GM10248 (cell line): ENCODE data around the gene NUMA1.

ENCODE experiments used
- CTCF ChIA-PET: fragments of 300-600 bp; sonication (Branson Sonifier 250); formaldehyde crosslinking; extraction: SDS; loops from one replicate; lab custom pipeline; 2021; ENCODE audit warnings: antibody characterized with exemption; lab: Yijun Ruan, JAX
- POLR2A ChIA-PET: fragments of 350-650 bp; sonication (Branson Sonifier 250); formaldehyde crosslinking; extraction: SDS; loops from one replicate; lab custom pipeline; 2020; ENCODE audit warnings: antibody characterized with exemption; lab: Yijun Ruan, JAX
- DNase-seq: peaks from one replicate; pipeline ENCODE4 v3.0.0; 2012; ENCODE audit errors: extremely low spot score
- TF ChIP-seq, protein P1 (sequence below): IDR thresholded peaks from 2 replicates; pipeline ENCODE4 v1.5.1; 2012; ENCODE audit warnings: mild to moderate bottlenecking, low read depth; ENCODE audit errors: extremely low read depth, missing control alignments, control extremely low read depth

The NUMA1 gene

DNA sequence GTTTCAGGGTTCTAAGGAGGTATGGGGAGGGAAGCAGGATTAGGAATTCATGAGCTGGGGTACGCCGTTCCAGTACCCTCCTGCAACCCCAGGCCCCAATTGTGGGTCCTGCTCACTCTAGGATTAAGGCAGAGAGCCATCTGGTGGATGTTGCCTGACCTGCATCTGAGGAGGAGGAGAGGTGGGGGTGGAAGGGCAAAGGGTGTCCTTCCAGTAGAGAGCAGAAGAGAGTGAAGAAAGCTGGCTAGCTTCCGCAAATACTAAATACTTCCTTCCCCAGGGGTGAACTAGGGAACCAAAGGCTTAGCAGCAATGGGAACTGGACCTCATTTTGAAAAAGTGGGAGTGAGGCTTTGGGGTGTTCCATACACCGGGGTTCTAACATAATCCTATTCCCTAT lies 10.9 kb upstream of the NUMA1 start:
- peak; percentile 78 for DNase-seq
- ChIA-PET CTCF (interaction anchor here (0.7 to 10.3 kb wide), 29 partner anchors 9 to 339 kb away, joined by 3 to 208 read pairs (median 7); partner anchors contain the start of genes ANAPC15, FOLR3, LAMTOR1 and TOMT), POLR2A (interaction anchor here (0.9 to 1.0 kb wide), 2 partner anchors 9 to 11 kb away, joined by 3 read pairs; partner anchors contain the start of gene LAMTOR1)
- TF ChIP-seq, protein P1, sequence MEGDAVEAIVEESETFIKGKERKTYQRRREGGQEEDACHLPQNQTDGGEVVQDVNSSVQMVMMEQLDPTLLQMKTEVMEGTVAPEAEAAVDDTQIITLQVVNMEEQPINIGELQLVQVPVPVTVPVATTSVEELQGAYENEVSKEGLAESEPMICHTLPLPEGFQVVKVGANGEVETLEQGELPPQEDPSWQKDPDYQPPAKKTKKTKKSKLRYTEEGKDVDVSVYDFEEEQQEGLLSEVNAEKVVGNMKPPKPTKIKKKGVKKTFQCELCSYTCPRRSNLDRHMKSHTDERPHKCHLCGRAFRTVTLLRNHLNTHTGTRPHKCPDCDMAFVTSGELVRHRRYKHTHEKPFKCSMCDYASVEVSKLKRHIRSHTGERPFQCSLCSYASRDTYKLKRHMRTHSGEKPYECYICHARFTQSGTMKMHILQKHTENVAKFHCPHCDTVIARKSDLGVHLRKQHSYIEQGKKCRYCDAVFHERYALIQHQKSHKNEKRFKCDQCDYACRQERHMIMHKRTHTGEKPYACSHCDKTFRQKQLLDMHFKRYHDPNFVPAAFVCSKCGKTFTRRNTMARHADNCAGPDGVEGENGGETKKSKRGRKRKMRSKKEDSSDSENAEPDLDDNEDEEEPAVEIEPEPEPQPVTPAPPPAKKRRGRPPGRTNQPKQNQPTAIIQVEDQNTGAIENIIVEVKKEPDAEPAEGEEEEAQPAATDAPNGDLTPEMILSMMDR = peak; percentile 79

DNA sequence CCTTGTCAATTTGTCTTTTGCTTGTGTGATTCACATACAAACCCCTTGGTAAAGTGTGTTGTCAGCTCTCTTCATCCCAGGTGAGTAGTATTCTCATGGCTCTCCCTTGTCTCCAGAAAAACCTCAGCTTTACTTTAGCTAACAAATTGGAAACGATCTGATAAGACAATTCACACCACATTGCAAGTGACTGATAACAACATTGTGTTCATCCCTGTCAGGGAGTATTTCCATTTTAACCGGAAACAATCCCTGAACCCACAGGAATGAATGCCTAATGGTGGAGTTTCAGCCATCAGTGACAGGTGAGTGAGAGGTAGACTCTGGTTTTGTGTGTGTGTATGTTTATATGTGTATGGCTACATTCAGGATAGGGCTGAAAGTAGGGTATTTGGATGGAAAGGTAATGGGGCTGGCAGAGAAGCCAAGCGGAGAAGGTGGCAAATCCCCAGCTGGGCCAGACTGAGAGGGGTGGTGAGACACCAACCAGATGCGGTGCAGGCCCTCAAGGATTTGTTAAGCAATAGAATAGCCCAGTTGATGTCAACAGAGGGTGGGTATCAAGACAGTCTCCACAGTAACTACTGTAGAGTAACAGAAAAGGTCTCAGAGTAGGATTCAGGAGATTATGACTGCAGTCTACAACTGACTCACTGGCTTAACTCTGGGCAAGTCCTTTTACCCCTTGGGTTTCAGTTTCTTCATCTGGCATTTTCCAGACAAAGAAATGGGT lies 7.9 kb upstream of the NUMA1 start:
- TF ChIP-seq, protein P1 = no peak
- CTCF ChIA-PET = interaction anchor here (2.8 to 4.1 kb wide), 2 partner anchors 20 to 63 kb away, joined by 8 to 49 read pairs; no protein-coding TSS in a partner anchor
- DNase-seq = no peak
- POLR2A ChIA-PET = no interaction called here

DNA sequence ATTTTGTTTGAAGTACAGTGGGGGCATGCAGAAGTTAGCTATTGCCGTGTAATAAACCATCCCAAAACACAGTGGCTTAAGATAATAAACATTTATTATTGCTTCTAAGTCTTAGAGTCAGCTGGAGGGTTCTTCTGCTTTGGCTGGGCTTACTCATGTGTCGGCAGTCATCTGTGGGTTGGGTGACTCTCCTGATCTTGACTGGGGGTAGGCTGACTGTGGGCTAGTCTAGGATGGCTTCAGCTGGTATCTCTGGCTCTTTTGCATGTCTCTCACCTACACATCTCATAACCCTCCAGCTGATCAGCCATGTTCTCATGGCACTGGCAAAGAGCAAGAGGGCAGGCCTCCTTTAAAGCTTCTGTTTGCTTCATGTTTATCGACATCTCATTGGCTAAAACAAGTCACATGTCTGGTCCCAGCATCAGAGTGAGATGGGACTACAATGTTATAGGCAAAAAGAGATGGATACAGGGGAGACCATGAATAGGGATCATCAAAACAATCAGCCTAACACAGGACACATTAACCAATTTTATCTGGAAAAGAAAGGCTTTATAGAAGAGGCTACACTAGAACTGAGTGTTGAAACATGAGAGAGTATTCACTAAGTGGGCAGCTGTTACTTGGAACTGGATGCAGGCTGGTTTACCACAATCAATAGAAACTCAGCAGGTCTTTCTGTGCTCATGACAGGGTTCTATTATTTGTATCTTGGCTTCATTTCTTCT lies 5.4 kb upstream of the NUMA1 start:
- ChIA-PET CTCF (interaction anchor here (1.2 to 4.8 kb wide), 11 partner anchors 11 to 108 kb away, joined by 3 to 52 read pairs (median 7); no protein-coding TSS in a partner anchor), POLR2A (interaction anchor here (0.6 kb wide), 1 partner anchor 27 kb away, joined by 3 read pairs; the partner anchor contains the start of gene ANAPC15)
- TF ChIP-seq, protein P1 = no peak
- no peak for DNase-seq

DNA sequence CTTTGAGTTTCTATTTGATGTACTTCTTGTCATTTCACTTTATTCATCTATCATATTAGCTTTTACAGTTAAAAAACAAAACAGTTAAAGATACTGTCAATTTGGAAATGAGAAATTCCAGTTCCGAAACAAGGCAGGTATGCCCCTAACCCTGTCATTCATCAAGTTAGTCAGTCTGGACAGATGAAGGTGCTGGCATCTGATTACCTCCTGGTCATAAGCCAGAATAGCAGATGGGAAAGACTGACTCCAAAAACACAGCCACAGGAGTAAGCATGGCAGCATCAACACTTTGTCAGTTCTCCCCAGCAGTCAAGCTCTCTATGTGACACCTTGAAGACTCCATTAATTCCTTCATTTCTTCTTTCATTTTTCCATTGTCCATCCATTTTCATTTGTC lies 4.6 kb upstream of the NUMA1 start:
- DNase-seq = no peak
- ChIA-PET POLR2A (interaction anchor here (0.7 kb wide), 1 partner anchor 58 kb away, joined by 3 read pairs; no protein-coding TSS in a partner anchor), CTCF (interaction anchor here (1.2 to 4.8 kb wide), 7 partner anchors 13 to 69 kb away, joined by 3 to 52 read pairs (median 10); no protein-coding TSS in a partner anchor)
- TF ChIP-seq, protein P1 = no peak

DNA sequence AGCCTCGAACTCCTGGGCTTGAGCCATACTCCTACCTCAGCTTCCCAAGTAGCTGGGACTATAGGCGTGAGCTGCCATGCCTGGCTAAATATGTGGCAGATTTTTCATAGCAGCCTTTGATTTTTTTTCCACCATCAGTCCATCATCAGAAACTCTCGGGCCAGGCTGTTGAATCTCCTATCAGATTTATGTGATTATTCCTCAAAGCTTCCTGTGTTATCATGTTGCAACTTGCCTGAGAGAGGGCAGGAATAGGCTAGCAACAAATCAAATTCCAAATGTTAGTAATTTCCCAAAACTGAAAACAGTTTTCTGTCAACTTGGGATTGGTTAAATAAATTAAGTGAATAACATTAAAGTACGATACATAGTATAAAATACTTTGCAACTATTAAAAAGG lies 3.7 kb upstream of the NUMA1 start:
- TF ChIP-seq, protein P1 = no peak
- CTCF ChIA-PET = interaction anchor here (0.9 to 4.8 kb wide), 5 partner anchors 14 to 69 kb away, joined by 3 to 52 read pairs (median 6); no protein-coding TSS in a partner anchor
- POLR2A ChIA-PET = interaction anchor here (0.7 kb wide), 1 partner anchor 58 kb away, joined by 3 read pairs; no protein-coding TSS in a partner anchor
- no peak for DNase-seq

DNA sequence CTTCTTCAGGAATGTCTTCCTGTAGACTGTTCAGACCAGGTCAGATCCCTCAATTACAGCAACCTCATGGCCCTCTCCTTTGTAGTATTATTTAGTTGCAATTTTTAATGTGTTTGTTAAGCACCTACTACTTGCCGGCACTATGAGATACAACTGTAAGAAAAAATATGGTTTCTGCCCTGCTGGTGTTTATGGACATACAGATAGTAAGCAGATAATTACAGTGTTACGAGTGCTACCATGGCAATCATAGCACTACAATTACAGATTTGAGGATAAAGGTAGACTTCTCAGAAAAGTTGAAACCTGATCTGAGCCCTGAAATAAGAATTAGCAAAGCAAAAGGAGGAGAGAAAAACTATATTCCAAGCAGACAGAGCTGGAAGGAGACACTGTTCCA lies 3.1 kb upstream of the NUMA1 start:
- ChIA-PET POLR2A (no interaction called here), CTCF (interaction anchor here (0.9 to 4.8 kb wide), 2 partner anchors 15 to 58 kb away, joined by 3 to 52 read pairs; no protein-coding TSS in a partner anchor)
- no peak for DNase-seq
- TF ChIP-seq, protein P1 = no peak
